Neutrophil (primary cell): ENCODE measurements around the gene TMEM39B.
A peak's percentile ranks its signal among the peaks of the same experiment; 100 is the strongest.
"Not testable (repeated sequence)": the region's sequence is repeated elsewhere in the genome, so short reads cannot be mapped to it uniquely, and the experiment has no call there.

Experiments
- H3K27ac ChIP-seq: fragments of 200-600 bp; sonication (generic); 2 replicates; pipeline ENCODE4 v1.5.1; 2016; ENCODE audit warnings: mild to moderate bottlenecking, moderate library complexity
- H3K27me3 ChIP-seq: fragments of 200-600 bp; sonication (generic); 2 replicates; pipeline ENCODE4 v1.6.0; 2016; ENCODE audit warnings: mild to moderate bottlenecking
- H3K36me3 ChIP-seq: fragments of 200-600 bp; sonication (generic); 2 replicates; pipeline ENCODE4 v1.5.1; 2017
- H3K4me1 ChIP-seq, 2 experiments: fragments of 200-600 bp in 1 of 2; sonication (generic) in 1 of 2; 1 replicate in 1 of 2; 2 replicates in 1 of 2; pipeline versions ENCODE4 v1.5.1 to v1.6.1; 2013 to 2016; ENCODE audit warnings: low read depth in 1 of 2, low read length in 1 of 2, mild to moderate bottlenecking in 1 of 2, moderate library complexity in 1 of 2; ENCODE audit not compliant: control insufficient read depth in 1 of 2, insufficient read depth in 1 of 2
- H3K4me3 ChIP-seq, 2 experiments: fragments of 200-600 bp in 1 of 2; sonication (generic) in 1 of 2; 1 replicate in 1 of 2; 2 replicates in 1 of 2; pipeline ENCODE4 v1.5.1; 2013 to 2016; ENCODE audit warnings: low read depth in 1 of 2, low read length in 1 of 2, mild to moderate bottlenecking in 1 of 2, moderate library complexity in 1 of 2
- H3K9me3 ChIP-seq: fragments of 200-600 bp; sonication (generic); 2 replicates; pipeline ENCODE4 v1.5.1; 2016
- CTCF ChIP-seq: fragments of 200-600 bp; sonication (generic); IDR thresholded peaks from 2 replicates; pipeline ENCODE4 v1.5.1; 2016; ENCODE audit warnings: antibody characterized with exemption

Gene TMEM39B

DNA sequence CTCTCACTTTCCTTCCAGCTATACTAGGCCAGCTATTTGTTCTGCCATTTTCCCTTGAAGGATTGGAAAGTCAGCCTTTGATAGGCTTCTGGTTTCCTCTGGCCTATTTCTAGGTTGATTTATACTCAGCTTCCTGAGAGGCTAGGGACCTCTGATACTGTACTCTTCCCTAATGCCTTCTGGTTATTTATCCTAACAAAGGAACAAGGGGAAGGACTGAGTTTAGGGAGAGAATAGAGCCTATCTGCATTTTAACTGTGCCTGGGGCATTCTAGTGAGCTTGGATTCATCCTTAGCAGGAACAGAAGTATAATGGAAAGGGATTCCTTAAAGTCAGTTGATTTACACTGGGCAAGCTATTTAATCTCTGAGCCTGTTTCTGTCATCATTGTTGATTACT is 11.8 kb upstream of the TMEM39B start:
- Histone ChIP-seq H3K27ac (no peak overlapping the region), H3K9me3 (no peaks in the 10 kb centered on the region), H3K4me1 (no peaks in the 10 kb centered on the region), H3K4me3 (no peak overlapping the region), H3K27me3 (no peaks in the 10 kb centered on the region), H3K36me3 (peaks cover 61% of the 10 kb centered on the region)
- TF ChIP-seq CTCF = no peak

DNA sequence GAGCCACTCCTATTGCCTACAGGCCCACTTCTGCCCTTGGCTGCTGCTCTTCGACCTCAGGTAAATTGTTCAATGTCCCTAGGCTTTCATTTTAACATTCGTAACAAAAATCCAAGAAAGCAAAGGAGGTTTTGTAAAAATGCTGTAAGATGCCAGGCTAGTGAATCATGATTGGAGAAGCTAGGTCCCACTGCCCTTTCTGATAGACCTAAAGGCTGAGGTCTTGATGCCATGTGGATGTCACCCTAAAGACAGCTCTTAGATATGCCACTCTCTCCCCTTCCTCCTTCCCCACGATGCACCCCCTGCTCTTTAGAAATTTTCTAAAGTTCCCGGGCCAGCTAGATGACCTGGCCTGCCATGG is 9.9 kb upstream of the TMEM39B start:
- H3K27ac ChIP-seq = no peak overlapping the region
- H3K4me3 ChIP-seq = no peak overlapping the region
- H3K36me3 ChIP-seq = peaks cover 50% of the 10 kb centered on the region
- H3K9me3 ChIP-seq = no peaks in the 10 kb centered on the region
- H3K27me3 ChIP-seq = no peaks in the 10 kb centered on the region
- TF ChIP-seq CTCF = no peak
- peaks cover 13 to 14% of the 10 kb centered on the region in 2 experiments for H3K4me1 ChIP-seq

- peaks cover 13 to 14% of the 10 kb centered on the region in 2 experiments for H3K4me1 ChIP-seq
- TF ChIP-seq CTCF = no peak
Measured at GRCh38 chr1:32063261-32063681, 9.5 kb upstream of the TMEM39B start.

DNA sequence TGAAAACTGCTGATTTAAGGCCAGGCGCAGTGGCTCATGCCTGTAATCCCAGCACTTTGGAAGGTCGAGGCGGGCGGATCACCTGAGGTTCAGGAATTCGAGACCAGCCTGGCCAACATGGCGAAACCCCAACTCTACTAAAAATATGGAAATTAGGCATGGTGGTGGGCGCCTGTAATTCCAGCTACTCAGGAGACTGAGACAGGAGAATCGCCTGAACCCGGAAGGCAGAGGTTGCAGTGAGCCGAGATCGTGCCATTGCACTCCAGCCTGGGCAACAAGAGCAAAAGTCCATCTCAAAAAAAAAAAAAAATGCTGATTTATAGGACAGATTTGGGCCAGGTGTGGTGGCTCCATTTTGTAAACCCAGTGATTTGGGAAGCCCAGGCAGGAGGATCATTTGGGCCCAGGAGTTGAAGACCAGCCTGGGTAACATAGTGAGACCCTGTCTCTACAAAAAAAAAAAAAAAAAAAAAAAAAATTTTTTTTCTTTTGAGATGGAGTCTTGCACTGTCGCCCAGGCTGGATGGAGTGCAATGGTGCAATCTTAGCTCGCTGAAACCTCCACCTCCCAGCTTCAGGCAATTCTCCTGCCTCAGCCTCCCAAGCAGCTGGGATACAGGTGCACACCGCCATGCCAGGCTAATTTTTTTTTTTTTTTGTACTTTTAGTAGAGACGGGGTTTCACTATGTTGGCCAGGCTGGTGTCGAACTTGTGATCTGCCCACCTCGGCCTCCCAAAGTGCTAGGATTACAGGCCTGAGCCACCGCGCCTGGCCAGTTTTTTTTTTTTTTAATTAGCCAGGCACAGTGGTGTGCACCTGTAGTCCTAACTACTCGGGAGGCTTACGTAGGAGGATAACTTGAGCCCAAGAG is 6.9 kb upstream of the TMEM39B start:
- Histone ChIP-seq H3K27me3 (peaks cover 29% of the 10 kb centered on the region), H3K27ac (peak overlapping the region; percentile 67), H3K4me3 (peak overlapping the region; percentile 27 to 34), H3K4me1 (peaks cover 13 to 14% of the 10 kb centered on the region in 2 experiments), H3K36me3 (peaks cover 20% of the 10 kb centered on the region)
- H3K9me3 ChIP-seq = not testable (repeated sequence)

More at GRCh38 chr1:32063261-32063681, 9.5 kb upstream of the TMEM39B start:
- Histone ChIP-seq H3K27me3 (peaks cover 3% of the 10 kb centered on the region), H3K4me3 (no peak overlapping the region), H3K36me3 (peaks cover 46% of the 10 kb centered on the region), H3K9me3 (no peaks in the 10 kb centered on the region), H3K27ac (no peak overlapping the region)

DNA sequence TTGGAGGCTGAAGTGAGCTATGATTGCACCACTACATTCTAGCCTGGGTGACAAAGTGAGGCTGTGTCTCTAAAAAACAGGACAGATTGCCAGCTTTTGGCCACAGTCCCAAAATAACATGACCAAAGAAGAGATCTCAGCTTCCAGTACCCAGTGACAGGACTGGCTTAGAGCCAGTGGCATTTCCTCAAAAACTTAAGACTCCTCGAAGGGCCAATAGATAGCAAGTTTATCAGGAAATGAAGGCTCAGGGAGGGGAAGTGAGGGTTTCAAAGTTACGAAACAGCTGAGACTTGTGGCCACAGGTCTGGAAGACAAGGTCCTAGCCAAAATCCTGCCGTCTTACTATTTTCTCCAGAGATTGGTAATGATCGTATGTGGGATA is 6.3 kb upstream of the TMEM39B start:
- Histone ChIP-seq H3K4me3 (peak overlapping the region; percentile 27 to 34), H3K27me3 (peaks cover 35% of the 10 kb centered on the region), H3K27ac (peak overlapping the region; percentile 67), H3K4me1 (peaks cover 13 to 14% of the 10 kb centered on the region in 2 experiments), H3K9me3 (no peaks in the 10 kb centered on the region), H3K36me3 (peaks cover 14% of the 10 kb centered on the region)
- no peak for TF ChIP-seq CTCF

DNA sequence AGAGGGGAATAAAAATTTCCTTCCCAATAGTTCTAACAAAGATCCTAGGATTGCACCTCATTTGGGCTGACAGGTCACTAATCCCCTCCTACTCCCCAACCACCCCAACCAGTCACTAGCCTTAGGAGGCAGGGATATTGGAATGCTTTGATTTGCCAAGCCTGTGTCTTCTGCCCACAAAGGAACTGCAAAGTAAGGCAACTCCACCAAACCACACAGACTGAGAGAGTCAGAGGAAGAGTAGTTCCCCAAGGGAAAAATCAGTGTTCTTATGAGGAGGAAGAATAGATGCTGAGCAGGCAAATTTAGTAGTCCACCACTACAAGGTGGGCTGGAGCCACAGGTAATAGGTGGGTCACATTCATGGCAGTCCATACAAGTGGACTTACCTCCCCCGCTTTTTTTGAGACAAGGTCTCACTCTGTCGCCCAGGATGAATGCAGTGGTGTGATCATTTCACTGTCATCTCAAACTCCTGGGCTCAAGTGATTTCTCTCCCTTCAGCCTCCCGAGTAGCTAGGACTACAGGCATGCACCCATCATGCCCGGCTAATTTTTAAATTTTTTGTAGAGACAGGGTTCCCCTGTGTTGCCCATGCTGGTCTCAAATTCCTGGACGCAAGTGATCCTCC is 3.7 kb upstream of the TMEM39B start:
- no peak overlapping the region for H3K27ac ChIP-seq
- H3K4me1 ChIP-seq = peaks cover 30 to 33% of the 10 kb centered on the region in 2 experiments
- H3K27me3 ChIP-seq = peaks cover 42% of the 10 kb centered on the region
- no peak overlapping the region for H3K4me3 ChIP-seq
- H3K9me3 ChIP-seq = no peaks in the 10 kb centered on the region
- no peak for TF ChIP-seq CTCF
- H3K36me3 ChIP-seq = no peaks in the 10 kb centered on the region
